ENCODE data around the gene NUP43.
"Not testable (repeated sequence)": the region's sequence is repeated elsewhere in the genome, so short reads cannot be mapped to it uniquely, and the experiment has no call there.

Gene NUP43

GRCh38 chr6:149686230-149686629 lies 60.1 kb downstream of the NUP43 start:
- Histone ChIP-seq H3K27ac (no peak overlapping the region), H2AFZ (ENCODE audit: low read depth) (no peak overlapping the region), H3K4me3 (IDR thresholded peaks at IDR 0.05; ENCODE audit: insufficient read depth, low read depth, low read length) (no peak overlapping the region), H3K4me1 (ENCODE audit: low read depth, poor library complexity, severe bottlenecking) (no peaks in the 10 kb centered on the region), H3K4me2 (no peak overlapping the region), H3K27me3 (ENCODE audit: insufficient read depth, low read depth) (no peaks in the 10 kb centered on the region), H3K36me3 (ENCODE audit: insufficient read depth) (peaks cover 8% of the 10 kb centered on the region; the same call in 1 of the 2 replicates), H3K9ac (no peak overlapping the region), H3K79me2 (ENCODE audit: insufficient read depth, low read depth) (peaks cover 7% of the 10 kb centered on the region; the same call in 1 of the 2 replicates), H4K20me1 (ENCODE audit: insufficient read depth) (no peaks in the 10 kb centered on the region)
- TF ChIP-seq CTCF (conservative IDR thresholded peaks at IDR 0.05; ENCODE audit: low read depth, low read length): no peak

- Histone ChIP-seq H3K4me2 (no peak overlapping the region), H3K36me3 (ENCODE audit: insufficient read depth) (peaks cover 8% of the 10 kb centered on the region; the same call in 1 of the 2 replicates), H3K4me1 (ENCODE audit: low read depth, poor library complexity, severe bottlenecking) (no peaks in the 10 kb centered on the region), H3K9ac (no peak overlapping the region), H4K20me1 (ENCODE audit: insufficient read depth) (no peaks in the 10 kb centered on the region), H3K27me3 (ENCODE audit: insufficient read depth, low read depth) (no peaks in the 10 kb centered on the region), H3K4me3 (IDR thresholded peaks at IDR 0.05; ENCODE audit: insufficient read depth, low read depth, low read length) (no peak overlapping the region), H3K27ac (no peak overlapping the region), H3K79me2 (ENCODE audit: insufficient read depth, low read depth) (peaks cover 7% of the 10 kb centered on the region; the same call in 1 of the 2 replicates), H2AFZ (ENCODE audit: low read depth) (no peak overlapping the region)
- TF ChIP-seq CTCF (conservative IDR thresholded peaks at IDR 0.05; ENCODE audit: low read depth, low read length): no peak
Measured at GRCh38 chr6:149683256-149683859, 63.0 kb downstream of the NUP43 start.

GRCh38 chr6:149681845-149682244 lies 64.5 kb downstream of the NUP43 start:
- H3K79me2 ChIP-seq (ENCODE audit: insufficient read depth, low read depth); H3K27ac ChIP-seq; H3K27me3 ChIP-seq (ENCODE audit: insufficient read depth, low read depth); H3K4me3 ChIP-seq (IDR thresholded peaks at IDR 0.05; ENCODE audit: insufficient read depth, low read depth, low read length); H3K36me3 ChIP-seq (ENCODE audit: insufficient read depth); H3K4me1 ChIP-seq (ENCODE audit: low read depth, poor library complexity, severe bottlenecking); H3K4me2 ChIP-seq; H2AFZ ChIP-seq (ENCODE audit: low read depth); H4K20me1 ChIP-seq (ENCODE audit: insufficient read depth); H3K9ac ChIP-seq: not testable (repeated sequence)

- no peak for TF ChIP-seq CTCF (conservative IDR thresholded peaks at IDR 0.05; ENCODE audit: low read depth, low read length)
- Histone ChIP-seq H3K4me1 (ENCODE audit: low read depth, poor library complexity, severe bottlenecking) (no peaks in the 10 kb centered on the region), H3K27me3 (ENCODE audit: insufficient read depth, low read depth) (no peaks in the 10 kb centered on the region), H3K4me3 (IDR thresholded peaks at IDR 0.05; ENCODE audit: insufficient read depth, low read depth, low read length) (no peak overlapping the region), H3K9ac (no peak overlapping the region), H3K4me2 (no peak overlapping the region), H3K79me2 (ENCODE audit: insufficient read depth, low read depth) (peaks cover 1% of the 10 kb centered on the region; the same call in 1 of the 2 replicates), H3K27ac (no peak overlapping the region), H2AFZ (ENCODE audit: low read depth) (no peak overlapping the region), H4K20me1 (ENCODE audit: insufficient read depth) (no peaks in the 10 kb centered on the region), H3K36me3 (ENCODE audit: insufficient read depth) (peaks cover 8% of the 10 kb centered on the region; the same call in 1 of the 2 replicates)
Measured at GRCh38 chr6:149681209-149681608, 65.1 kb downstream of the NUP43 start.

GRCh38 chr6:149680503-149680902 lies 65.8 kb downstream of the NUP43 start:
- Histone ChIP-seq H4K20me1 (ENCODE audit: insufficient read depth) (no peaks in the 10 kb centered on the region), H3K9ac (no peak overlapping the region), H3K4me3 (IDR thresholded peaks at IDR 0.05; ENCODE audit: insufficient read depth, low read depth, low read length) (no peak overlapping the region), H3K27ac (no peak overlapping the region), H3K4me1 (ENCODE audit: low read depth, poor library complexity, severe bottlenecking) (no peaks in the 10 kb centered on the region), H2AFZ (ENCODE audit: low read depth) (no peak overlapping the region), H3K36me3 (ENCODE audit: insufficient read depth) (peaks cover 8% of the 10 kb centered on the region; the same call in 1 of the 2 replicates), H3K79me2 (ENCODE audit: insufficient read depth, low read depth) (no peaks in the 10 kb centered on the region), H3K4me2 (no peak overlapping the region), H3K27me3 (ENCODE audit: insufficient read depth, low read depth) (no peaks in the 10 kb centered on the region)
- no peak for TF ChIP-seq CTCF (conservative IDR thresholded peaks at IDR 0.05; ENCODE audit: low read depth, low read length)
